GM18508 (cell line): Measurements from ENCODE around the gene UBA7.
A peak's percentile ranks its signal among the peaks of the same experiment; 100 is the strongest.
"Not testable (repeated sequence)": the region's sequence is repeated elsewhere in the genome, so short reads cannot be mapped to it uniquely, and the experiment has no call there.

Source experiments
- ATAC-seq: cut with Tn5 transposase; IDR thresholded peaks from one replicate; pipeline ENCODE4 v1.9.1; 2021; ENCODE audit warnings: moderate number of reproducible peaks; ENCODE audit not compliant: insufficient read depth, unreplicated experiment

The UBA7 gene, protein sequence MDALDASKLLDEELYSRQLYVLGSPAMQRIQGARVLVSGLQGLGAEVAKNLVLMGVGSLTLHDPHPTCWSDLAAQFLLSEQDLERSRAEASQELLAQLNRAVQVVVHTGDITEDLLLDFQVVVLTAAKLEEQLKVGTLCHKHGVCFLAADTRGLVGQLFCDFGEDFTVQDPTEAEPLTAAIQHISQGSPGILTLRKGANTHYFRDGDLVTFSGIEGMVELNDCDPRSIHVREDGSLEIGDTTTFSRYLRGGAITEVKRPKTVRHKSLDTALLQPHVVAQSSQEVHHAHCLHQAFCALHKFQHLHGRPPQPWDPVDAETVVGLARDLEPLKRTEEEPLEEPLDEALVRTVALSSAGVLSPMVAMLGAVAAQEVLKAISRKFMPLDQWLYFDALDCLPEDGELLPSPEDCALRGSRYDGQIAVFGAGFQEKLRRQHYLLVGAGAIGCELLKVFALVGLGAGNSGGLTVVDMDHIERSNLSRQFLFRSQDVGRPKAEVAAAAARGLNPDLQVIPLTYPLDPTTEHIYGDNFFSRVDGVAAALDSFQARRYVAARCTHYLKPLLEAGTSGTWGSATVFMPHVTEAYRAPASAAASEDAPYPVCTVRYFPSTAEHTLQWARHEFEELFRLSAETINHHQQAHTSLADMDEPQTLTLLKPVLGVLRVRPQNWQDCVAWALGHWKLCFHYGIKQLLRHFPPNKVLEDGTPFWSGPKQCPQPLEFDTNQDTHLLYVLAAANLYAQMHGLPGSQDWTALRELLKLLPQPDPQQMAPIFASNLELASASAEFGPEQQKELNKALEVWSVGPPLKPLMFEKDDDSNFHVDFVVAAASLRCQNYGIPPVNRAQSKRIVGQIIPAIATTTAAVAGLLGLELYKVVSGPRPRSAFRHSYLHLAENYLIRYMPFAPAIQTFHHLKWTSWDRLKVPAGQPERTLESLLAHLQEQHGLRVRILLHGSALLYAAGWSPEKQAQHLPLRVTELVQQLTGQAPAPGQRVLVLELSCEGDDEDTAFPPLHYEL

DNA sequence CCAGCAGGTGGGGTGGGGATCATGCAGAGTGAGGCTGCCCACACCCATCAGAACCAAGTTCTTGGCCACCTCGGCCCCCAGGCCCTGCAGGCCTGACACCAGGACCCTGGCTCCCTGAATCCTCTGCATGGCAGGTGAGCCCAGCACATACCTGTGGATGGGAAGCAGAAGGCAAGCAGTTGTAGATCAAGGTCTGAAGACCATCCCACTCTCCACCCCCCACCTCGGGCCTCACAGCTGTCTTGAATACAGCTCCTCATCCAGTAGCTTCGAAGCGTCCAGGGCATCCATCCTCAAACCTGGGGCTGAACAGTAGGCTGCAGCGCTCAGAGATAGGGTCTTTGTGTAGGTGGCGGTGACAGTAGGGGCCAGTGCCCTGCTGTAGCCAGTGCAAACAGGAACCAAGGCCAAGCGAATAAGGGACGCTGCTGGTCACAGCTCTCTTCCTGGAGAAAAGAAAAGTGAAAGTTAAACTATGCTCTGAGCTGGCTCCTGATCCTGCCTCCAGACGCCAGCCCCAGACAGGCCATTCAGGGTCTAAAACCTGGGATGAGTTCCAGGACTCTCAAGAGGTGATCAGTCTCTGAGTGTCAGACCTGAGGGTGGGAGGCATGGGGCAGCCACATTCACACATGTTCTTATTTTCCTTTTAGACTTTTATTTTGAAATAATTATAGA, at the start of gene UBA7:
UBA7 (minus strand) TSS at position 457 of the 678 bp plus-strand sequence; CDS start at position 291, 166 bp downstream.
- ATAC-seq: no peak

DNA sequence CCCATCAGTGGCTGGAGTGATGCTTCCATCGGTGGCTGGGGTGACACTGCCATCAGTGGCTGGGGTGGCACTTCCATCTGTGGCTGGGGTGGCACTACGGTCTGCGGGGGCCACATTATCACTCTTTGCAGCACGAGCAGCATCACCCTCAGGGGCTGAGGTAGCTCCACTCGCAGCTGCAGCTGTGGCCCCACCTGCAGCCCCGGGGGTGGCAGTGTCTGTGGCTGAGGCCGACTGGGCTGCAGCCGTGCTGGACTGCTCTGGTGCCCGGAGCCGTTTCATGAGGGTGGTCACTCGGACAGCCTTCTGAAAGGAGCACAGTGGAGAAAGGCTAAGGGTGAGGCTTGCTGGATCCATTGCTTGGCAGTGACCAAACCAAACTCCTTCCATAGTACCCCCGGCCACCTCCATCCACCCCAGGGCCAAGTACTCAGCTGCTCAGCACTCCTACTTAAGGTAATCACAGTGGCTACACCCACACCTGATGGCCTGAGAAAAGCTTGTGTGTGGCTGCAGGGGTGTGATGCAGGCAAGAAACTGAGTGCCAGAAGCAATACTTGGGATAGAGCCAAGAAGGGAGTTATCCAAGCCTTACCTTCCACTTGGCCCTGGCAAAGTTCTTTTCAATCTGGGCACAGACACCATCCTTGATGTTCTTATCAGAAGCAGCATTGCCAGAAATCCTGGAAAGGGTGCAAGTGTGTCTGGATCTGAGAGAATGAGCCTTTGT, 46.0 kb upstream of the UBA7 start:
- no peak for ATAC-seq

DNA sequence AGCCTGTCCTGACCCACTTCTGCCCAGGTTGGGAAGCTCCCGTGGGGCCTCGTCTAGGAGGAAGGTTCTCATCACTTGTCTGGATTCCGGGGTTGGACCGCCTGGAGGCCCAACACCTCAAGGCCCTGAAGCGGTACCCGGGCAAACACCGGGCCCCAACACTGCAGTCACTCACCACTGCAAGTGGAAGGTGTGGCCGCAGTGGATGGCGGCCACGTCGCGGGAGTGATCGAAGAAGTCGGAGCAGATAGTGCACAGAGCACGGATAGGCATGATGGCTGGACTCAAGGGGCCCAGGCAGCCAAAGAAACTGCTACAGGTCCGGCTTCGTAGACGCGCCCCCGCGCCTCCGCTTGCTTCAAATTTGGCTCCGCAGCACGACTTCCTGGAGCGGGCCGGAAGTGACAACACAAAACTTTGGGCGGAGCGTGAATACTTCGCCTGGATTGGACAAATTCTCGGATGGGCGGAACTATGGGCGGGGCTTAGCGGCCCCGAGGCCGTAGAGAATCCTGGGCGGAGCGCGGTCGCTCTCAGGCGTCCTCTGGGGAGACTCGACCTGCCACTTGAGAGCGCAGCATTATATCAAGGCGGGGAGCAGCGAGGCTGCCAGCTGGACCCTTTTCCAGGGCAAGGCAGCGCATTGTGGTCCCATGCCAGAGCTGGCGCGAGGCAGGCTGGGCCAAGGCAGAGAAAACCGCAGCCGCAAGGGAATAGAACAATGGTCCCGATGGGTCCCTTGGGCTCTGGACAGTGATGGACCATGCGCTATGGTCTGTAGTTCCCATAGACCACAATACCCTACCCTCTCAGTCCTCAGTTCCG, 42.6 kb upstream of the UBA7 start, which contains the start of gene TRAIP:
TRAIP (minus strand) TSS at position 384 of the 825 bp plus-strand sequence; CDS start at position 273, 111 bp downstream.
- ATAC-seq: peak; percentile 60

DNA sequence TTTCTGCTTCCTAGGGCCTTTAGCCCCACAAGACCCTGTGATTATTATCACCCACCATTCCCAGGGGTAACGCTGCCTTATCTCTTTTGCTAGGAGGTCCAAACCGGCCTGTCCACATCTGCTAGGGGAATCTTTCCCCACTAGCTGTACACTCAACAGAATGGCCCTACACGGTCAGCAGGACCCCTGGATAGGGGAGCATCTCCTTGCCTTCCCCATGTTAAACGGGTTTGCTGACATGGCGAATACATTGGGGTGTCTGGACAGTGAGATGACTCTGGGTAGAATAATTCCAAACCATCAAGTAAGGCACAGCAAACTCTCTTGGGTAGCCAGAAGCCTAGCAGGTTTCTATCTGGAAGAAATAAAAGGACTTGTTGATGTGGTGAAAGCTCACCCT, 41.9 kb upstream of the UBA7 start:
- ATAC-seq: no peak

DNA sequence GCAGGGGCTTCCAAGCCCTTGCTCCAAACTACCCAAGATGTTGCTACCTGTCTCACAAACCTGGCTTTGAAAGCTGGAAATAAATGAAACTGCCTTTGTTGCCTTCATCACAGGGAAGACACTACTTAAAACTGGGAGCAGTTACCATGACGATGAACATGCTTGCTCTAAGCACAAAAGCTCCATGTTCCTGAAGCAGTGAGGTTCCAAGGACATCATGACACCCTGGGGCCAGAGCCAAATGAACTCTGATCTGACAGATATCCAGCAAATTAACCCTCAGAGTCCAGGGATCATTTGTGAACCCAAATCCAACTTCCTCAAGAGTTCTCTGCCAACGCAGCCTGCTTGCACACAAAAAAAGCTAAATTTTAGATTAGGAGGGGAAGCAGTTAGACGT, 31.9 kb upstream of the UBA7 start:
- no peak for ATAC-seq

DNA sequence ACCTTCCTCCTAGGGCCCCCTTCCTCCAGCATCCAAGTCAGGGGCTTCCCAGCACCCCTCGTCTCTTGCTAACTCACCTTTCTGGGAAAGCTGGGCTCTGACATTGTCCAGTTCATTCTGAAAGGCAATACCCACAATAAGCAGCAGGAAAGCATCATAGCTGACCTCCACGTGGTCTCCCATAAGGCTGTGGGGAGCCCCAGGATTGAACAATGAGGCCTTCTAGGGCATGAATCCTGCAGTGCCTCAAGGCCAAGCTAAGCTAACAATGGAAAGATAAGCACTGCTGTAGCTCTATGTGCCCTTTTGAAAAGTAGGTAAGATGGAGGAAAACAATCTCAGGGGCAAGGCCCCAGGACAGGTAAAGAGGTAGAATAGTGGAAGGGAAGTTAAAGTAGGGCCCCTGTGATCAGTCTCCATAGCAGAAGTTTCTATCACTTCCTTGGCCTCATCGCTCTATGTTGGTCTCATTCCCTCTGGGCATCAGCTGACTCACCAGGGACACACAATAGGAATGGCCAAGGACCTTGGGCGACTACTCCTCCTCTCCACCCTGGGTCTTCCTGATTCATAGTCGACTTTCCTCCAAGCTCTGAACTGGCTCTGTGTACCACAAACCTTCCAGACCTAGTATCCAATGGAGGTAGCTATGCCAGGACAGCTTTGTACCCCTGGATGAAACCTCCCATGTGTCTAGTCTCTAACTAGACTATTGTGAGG, 30.9 kb upstream of the UBA7 start:
- ATAC-seq: no peak

DNA sequence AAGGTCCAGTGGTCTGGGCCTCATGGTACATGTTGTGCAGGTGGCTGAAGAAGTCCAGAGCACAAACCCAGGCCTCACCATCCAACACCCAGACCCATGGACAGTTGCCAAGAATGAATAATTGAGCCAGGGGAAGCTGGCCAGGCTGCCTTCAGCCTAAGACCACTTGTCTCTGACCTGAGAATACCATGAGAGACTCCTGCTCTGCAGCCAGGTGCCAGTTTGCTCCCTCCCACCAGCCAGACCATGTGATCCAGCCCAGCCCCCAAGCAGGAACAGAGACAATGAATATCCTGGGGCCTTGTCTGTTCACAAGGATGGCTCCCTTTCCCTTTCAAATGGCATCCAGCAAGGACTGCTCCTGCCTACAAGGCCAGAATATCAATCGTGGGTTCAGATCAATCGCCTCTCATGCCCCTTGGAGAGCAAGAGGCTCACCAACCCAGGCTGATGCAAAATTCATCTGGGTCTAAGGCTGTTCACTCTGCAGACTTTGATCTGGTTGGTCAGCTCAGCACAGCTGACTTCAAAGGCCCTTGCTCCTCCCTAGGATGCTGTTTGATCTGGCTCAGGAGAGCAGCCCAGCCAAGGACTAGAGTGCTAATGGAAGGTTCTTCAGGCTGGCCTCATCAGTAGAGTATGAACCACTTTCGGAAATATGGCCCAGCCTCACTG, 29.2 kb upstream of the UBA7 start:
- ATAC-seq: no peak

DNA sequence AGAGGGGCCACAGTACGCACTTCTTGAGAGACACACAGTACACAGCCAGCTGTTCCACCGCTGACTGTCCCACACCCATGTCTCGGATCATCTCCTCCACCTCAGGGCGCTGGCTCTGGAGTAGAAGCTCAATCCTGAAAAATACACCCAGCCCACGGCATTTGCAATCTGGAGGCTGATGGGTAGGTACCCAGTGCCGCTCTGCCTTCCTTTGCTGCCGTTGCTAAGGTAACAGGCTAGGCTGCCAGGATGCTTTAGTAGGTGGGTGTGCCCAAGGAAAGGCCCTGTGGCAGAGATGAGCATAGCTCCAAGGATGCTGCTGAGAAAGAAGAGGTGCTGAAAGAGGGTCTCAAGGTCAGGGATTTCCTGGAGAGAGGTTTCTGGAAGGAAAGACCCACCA, 28.1 kb upstream of the UBA7 start:
- no peak for ATAC-seq

DNA sequence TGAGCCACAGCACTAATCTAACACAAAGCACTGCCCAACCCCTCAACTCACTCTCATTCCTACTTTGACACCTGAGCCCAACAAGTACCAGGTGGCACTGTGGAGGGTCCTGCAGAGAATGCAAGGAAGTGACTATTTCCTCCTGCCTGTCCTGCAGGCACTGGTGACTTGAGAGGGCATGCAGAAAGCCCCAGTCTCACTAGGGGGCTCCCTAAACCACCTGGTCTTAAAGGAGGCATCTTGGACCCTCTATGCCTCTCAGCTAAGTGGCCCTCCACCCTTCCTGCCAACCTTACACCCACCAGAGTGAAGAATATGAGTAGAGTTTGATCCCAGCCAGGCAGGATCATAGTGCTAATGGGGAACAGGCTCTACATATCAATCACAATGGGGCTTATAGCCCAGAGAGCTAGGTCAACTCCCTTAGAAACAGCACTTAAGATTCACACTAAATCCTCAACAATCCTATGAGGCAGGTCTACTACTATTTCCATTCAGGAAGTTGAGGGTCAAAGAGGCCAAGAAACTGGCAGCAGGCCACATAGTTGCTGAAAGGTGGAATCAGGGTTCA, 27.5 kb upstream of the UBA7 start:
- no peak for ATAC-seq

DNA sequence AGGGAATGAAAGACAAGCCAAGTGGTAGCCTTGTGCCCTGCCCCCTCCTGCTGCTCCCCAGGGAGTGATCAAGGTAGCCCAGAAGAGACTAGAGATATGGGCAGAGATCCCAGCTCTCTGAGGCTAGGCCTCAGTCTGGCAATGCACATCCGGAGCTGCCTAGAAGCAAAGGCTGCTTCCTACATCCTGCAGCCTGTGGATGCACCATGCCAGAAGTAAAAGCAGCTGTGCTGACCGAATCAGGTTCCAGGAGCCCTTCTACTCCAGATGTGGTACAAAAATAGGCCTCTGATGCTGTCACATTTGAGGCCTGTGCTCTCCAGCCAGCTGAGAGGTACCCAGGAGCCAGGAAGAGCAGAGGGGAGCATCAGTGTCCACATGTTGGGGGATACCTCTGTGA, 26.6 kb upstream of the UBA7 start:
- no peak for ATAC-seq

DNA sequence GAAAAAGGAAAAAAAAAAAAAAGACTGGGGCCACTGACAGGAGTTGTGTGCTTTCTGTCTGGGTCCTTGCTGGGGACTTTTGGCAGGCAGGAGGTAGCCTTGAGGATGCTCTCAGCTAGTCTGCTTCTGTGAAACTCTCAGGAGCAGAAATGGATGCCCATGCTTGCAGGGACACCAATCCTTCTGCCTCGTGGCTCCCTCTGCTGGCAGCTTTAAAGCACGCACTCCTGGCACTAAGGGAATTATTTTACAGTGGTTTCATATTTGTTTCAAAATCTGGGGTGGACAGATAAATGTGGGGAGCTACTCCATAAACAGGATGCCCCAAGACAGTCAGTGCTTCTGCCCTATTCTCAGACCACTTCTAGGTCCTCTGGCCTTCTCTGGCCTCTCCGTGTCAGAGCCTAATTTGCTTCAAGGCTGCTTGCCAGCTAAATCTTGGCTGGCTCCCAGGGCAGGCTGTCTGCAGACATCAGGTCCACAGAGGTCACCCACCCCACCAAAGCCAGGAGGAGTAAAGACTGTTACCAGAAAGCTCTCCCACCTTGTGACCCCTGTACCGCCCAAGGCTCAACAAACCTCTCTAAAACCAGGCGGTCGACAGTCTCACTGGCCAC, 25.5 kb upstream of the UBA7 start:
- ATAC-seq: no peak

DNA sequence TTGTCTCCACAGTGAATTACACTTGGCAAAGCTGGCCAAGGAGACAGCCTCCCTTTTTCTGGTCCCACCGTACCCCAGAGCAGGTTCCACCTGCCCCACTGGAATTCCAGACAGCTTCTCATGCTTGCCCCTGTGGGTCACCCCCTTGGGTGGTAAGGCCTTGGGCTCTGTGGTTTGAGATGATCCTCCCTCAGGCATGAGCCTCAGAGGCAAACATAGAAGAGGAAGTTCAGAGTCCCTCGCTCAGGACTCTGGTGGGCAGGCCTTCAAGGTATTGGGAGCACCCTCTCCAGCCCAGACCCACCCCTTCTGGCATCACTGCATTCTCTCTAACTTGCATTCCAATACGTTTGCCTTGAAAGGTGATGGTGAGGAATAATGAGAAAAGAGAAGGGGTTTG, 17.6 kb upstream of the UBA7 start:
- ATAC-seq: no peak

DNA sequence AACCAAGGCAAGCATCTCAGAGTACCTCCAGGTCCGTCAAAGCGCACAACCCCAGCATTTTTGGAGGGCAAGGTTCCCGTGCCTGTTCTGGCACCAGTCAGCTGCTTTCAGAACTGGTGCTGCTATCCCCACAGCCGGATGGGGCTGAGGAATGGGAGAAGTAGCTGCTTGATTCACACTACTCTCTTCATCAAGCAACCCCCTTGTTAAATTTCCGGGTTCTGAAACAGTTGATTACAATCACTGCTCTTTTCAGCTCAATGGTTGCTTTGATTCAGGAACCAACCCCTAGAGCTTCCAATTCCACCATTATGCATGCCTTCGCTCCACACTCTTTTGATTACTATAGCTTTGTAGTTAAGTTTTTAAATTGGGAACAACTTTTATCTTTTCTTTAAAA, 12.3 kb upstream of the UBA7 start:
- ATAC-seq: no peak

DNA sequence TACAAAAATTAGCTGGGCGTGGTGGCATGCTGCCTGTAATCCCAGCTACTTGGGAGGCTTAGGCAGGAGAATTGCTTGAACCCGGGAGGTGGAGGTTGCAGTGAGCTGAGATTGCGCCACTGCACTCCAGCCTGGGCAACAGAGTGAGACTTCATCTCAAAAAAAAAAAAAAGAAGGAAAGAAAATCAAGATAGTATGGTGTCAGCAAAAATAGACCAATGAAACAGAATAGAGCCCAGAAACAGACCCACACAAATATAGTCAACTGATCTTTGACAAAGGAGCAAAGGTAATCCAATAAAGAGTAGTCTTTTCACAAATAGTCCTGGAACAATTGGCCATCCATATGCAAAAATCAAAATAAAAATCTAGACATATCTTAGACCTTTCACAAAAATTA, 9.4 kb upstream of the UBA7 start:
- not testable (repeated sequence) for ATAC-seq

DNA sequence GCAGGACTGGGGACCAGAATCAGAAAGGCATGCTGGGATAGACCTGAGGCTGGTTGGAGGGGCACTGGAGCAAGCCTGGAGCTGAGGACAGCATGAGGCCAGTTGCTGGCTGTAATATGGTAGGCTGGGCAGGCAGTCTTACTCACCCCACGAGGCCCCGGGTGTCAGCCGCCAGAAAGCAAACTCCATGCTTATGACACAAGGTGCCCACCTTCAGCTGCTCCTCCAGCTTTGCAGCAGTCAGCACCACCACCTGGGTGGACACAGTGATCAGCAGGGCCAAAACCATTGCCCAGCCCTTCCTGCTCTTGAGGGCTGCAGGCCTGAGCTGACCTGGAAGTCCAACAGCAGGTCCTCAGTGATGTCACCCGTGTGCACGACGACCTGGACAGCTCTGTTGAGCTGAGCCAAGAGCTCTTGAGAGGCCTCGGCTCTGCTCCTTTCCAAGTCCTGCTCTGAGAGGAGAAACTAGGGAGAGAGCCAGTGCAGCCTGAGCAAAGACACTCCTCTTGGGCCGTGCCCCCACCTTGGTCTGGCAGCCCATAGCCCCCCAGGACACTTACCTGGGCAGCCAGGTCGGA, 747 bp downstream of the UBA7 start:
- no peak for ATAC-seq

DNA sequence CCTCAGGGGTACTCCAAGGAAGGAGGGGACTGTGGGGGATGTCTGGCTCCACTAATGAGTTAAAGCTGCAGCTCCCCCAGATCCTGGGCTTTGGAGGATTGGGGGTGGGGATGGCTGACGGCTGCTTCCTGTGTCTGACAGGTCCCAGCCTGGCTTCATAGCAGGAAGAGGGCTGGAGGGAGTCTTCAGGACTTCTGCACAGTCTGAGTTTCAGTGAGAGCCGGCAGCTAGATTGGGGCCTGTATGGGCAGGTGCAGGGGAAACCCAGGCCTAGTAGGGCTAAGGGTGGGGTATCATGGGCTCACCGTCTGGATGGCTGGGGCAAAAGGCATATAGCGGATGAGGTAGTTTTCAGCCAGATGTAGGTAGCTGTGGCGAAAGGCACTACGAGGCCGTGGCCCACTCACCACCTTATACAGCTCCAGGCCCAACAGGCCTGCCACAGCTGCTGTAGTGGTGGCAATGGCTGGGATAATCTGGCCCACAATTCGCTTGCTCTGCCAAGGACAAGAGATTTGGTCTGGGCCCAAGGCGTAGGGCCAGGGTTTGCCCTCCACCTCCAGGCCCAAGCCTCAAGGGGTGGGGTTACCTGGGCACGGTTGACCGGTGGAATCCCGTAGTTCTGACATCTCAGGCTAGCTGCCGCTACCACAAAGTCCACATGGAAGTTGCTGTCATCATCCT, 6.2 kb downstream of the UBA7 start:
- no peak for ATAC-seq
